OCI-LY1 (cell line): ENCODE data around the gene LRRC74A.

Experiments
- EZH2 ChIP-seq: fragments of 200-600 bp; sonication (generic), shearing (Covaris generic); IDR thresholded peaks from 2 replicates; pipeline ENCODE4 v1.8.0; 2017; ENCODE audit warnings: borderline replicate concordance, mixed run types, mild to moderate bottlenecking, antibody characterized with exemption, low read length, moderate library complexity, mixed read lengths
- TF ChIP-seq, protein P1 (sequence below): fragments of 200-600 bp; sonication (generic), shearing (Covaris generic); IDR thresholded peaks from 2 replicates; pipeline ENCODE4 v1.5.1; 2017; ENCODE audit warnings: mild to moderate bottlenecking, antibody characterized with exemption, low read length, moderate library complexity, mixed read lengths

DNA sequence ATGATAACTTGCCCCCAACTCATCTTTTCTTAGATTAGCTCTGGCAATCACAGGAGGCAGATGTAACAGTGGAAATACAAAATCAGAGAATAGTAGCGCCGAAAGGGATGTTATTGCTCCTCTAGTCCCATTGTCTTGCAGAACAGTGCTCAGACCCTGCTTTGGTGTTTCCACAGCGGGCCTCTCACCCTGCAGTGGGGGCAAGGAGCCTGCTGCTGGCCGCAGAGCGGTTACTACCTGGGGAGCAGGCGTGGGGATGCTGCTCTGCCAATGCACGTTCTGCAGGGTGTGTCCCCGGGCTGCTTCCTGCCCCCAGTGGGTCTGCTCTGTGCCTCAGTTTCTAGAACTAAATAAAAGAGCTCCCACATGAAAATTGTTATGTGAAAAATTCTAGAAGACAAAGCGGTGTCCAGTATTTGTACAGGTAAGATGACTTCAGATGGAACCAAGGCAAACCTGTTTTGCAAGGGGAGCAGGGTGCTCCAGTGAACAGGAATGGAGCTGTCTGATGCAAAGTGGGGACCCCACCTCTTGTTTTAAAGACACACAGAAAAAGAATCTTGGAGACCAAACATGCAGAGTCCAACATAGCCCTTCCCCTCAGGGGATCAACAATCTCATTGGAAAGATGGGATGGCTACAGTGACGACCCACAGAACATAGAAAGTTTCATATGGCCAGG, 35.5 kb downstream of the LRRC74A start:
- TF ChIP-seq, protein P1, sequence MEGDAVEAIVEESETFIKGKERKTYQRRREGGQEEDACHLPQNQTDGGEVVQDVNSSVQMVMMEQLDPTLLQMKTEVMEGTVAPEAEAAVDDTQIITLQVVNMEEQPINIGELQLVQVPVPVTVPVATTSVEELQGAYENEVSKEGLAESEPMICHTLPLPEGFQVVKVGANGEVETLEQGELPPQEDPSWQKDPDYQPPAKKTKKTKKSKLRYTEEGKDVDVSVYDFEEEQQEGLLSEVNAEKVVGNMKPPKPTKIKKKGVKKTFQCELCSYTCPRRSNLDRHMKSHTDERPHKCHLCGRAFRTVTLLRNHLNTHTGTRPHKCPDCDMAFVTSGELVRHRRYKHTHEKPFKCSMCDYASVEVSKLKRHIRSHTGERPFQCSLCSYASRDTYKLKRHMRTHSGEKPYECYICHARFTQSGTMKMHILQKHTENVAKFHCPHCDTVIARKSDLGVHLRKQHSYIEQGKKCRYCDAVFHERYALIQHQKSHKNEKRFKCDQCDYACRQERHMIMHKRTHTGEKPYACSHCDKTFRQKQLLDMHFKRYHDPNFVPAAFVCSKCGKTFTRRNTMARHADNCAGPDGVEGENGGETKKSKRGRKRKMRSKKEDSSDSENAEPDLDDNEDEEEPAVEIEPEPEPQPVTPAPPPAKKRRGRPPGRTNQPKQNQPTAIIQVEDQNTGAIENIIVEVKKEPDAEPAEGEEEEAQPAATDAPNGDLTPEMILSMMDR, result no peak
- no peak for TF ChIP-seq EZH2
